Naive thymus-derived CD4-positive, alpha-beta T cell (primary cell): ENCODE data around the gene PKNOX2. TPM values are rescaled to one million over a fixed set of nuclear protein-coding genes. Genes with fewer than 3 reads are reported as not detected.

Source experiments
- ATAC-seq: fragments of 150-1000 bp; cut with Tn5 transposase; 2 replicates; pipeline ENCODE4 v1.10.0; 2021; ENCODE audit warnings: mild to moderate bottlenecking, moderate library complexity
- CTCF ChIA-PET: fragments of 350-600 bp; sonication (Branson Sonifier 250); formaldehyde crosslinking; loops from one replicate; lab custom pipeline; 2021; ENCODE audit warnings: antibody characterized with exemption; lab: Charles Lee
- POLR2A ChIA-PET: fragments of 350-600 bp; sonication (Branson Sonifier 250); formaldehyde crosslinking; loops from one replicate; lab custom pipeline; 2021; ENCODE audit warnings: antibody characterized with exemption, inconsistent platforms; lab: Charles Lee
- DNase-seq, 9 donors: peaks; one replicate each; pipeline versions ENCODE4 v3.0.0 to v3.0.0-alpha.2; 2020 to 2022; ENCODE audit warnings: mixed read lengths in 1 of 9
- H3K27ac ChIP-seq: one replicate; pipeline ENCODE4 v1.7.0; 2013; ENCODE audit warnings: mild to moderate bottlenecking, low read depth, low read length, moderate library complexity
- H3K27me3 ChIP-seq, 2 donors: one replicate each; pipeline ENCODE4 v1.7.0; 2013; ENCODE audit warnings: low read length in 2 of 2, mild to moderate bottlenecking in 2 of 2, moderate library complexity in 2 of 2; ENCODE audit not compliant: control insufficient read depth in 2 of 2, insufficient read depth in 2 of 2
- H3K36me3 ChIP-seq, 3 experiments: 1 replicate in 2 of 3; 2 replicates in 1 of 3; pipeline ENCODE4 v1.7.0; 2013; ENCODE audit warnings: low read length in 3 of 3, mild to moderate bottlenecking in 3 of 3, moderate library complexity in 1 of 3; ENCODE audit not compliant: insufficient read depth in 3 of 3, control insufficient read depth in 2 of 3
- H3K4me1 ChIP-seq, 2 donors: one replicate each; pipeline ENCODE4 v1.7.0; 2013; ENCODE audit warnings: low read length in 2 of 2, mild to moderate bottlenecking in 2 of 2, moderate library complexity in 1 of 2; ENCODE audit not compliant: control insufficient read depth in 2 of 2, insufficient read depth in 2 of 2
- H3K4me3 ChIP-seq: 2 replicates; pipeline ENCODE4 v1.7.0; 2013; ENCODE audit warnings: mild to moderate bottlenecking, low read length
- H3K9me3 ChIP-seq, 3 experiments: 1 replicate in 2 of 3; 2 replicates in 1 of 3; pipeline ENCODE4 v1.7.0; 2013; ENCODE audit warnings: low read length in 3 of 3; ENCODE audit not compliant: control insufficient read depth in 2 of 3
- H3K27ac Mint-ChIP-seq, 9 donors: one replicate each; pipeline ENCODE4 v1.8.0; 2020 to 2022; ENCODE audit warnings: mixed read lengths in 9 of 9, mild to moderate bottlenecking in 8 of 9, moderate library complexity in 5 of 9, inconsistent platforms in 2 of 9
- H3K27me3 Mint-ChIP-seq, 5 donors: one replicate each; pipeline ENCODE4 v1.8.0; 2021 to 2022; ENCODE audit warnings: mixed read lengths in 5 of 5, mild to moderate bottlenecking in 1 of 5
- H3K36me3 Mint-ChIP-seq, 5 donors: one replicate each; pipeline ENCODE4 v1.8.0; 2020 to 2022; ENCODE audit warnings: mixed read lengths in 5 of 5, mild to moderate bottlenecking in 3 of 5, inconsistent platforms in 1 of 5
- H3K4me1 Mint-ChIP-seq, 7 donors: one replicate each; pipeline ENCODE4 v1.8.0; 2020 to 2022; ENCODE audit warnings: mixed read lengths in 7 of 7, mild to moderate bottlenecking in 3 of 7, inconsistent platforms in 1 of 7
- H3K4me3 Mint-ChIP-seq, 10 donors: one replicate each; pipeline ENCODE4 v1.8.0; 2020 to 2022; ENCODE audit warnings: mild to moderate bottlenecking in 10 of 10, mixed read lengths in 10 of 10, moderate library complexity in 6 of 10, inconsistent platforms in 2 of 10
- H3K9me3 Mint-ChIP-seq, 11 donors: one replicate each; pipeline ENCODE4 v1.8.0; 2020 to 2022; ENCODE audit warnings: mixed read lengths in 11 of 11, mild to moderate bottlenecking in 4 of 11, inconsistent platforms in 1 of 11, moderate library complexity in 1 of 11
- intact Hi-C, 2 donors: fragments of 100-400 bp; cut with micrococcal nuclease; formaldehyde crosslinking; loops; one replicate each; pipeline ENCODE4 v1.15.1; 2023
- polyA plus RNA-seq, 2 donors: library from polyadenylated mRNA; unstranded; fragments of 300-500 nt; fragmentation: Illumina TruSeq; gene quantifications; one replicate each; pipeline ENCODE4 v1.2.3, GENCODE V29; 2021
- total RNA-seq, 6 experiments: library from RNA in 5 of 6; stranded (reverse) in 5 of 6; gene quantifications; 1 replicate in 5 of 6; 2 replicates in 1 of 6; pipeline ENCODE4 v1.2.3 and lab custom pipeline; 2021 to 2026

PKNOX2 gene
- total and polyA plus RNA-seq, 7 experiments from 2014 or later = not detected

- Histone ChIP-seq H3K9me3 (no peaks in the 10 kb centered on the region), H3K4me1 (no peaks in the 10 kb centered on the region), H3K4me3 (no peak overlapping the region), H3K36me3 (no peaks in the 10 kb centered on the region), H3K27ac (no peak overlapping the region), H3K27me3 (peaks cover 0 to 5% of the 10 kb centered on the region in 2 donors)
- POLR2A ChIA-PET = interaction anchor here (0.6 kb wide), 1 partner anchor 183 kb away, joined by 3 read pairs; no protein-coding TSS in a partner anchor
- CTCF ChIA-PET = interaction anchor here (1.1 to 3.2 kb wide), 2 partner anchors 15 to 471 kb away, joined by 3 to 18 read pairs; no protein-coding TSS in a partner anchor
- H3K27ac Mint-ChIP-seq = no peak overlapping the region
- H3K4me3 Mint-ChIP-seq = no peak overlapping the region
- H3K36me3 Mint-ChIP-seq = no peaks in the 10 kb centered on the region
- DNase-seq (no peak), ATAC-seq (no peak)
- peaks cover 0 to 6% (median 5%) of the 10 kb centered on the region in 7 donors for H3K4me1 Mint-ChIP-seq
- no peaks in the 10 kb centered on the region for H3K9me3 Mint-ChIP-seq
- H3K27me3 Mint-ChIP-seq = peaks cover 22 to 48% (median 33%) of the 10 kb centered on the region in 5 donors
- intact Hi-C loops = loop anchor here (5.0 kb wide), 2 partner anchors 262 to 377 kb away; partner anchors contain the start of gene ESAM (in 1 of the 2)
Observed at GRCh38 chr11:125139778-125140177, 24.8 kb upstream of the PKNOX2 start.

- Mint-ChIP-seq H3K27ac (no peak overlapping the region), H3K9me3 (no peaks in the 10 kb centered on the region), H3K36me3 (no peaks in the 10 kb centered on the region), H3K4me3 (no peak overlapping the region), H3K27me3 (peaks cover 18 to 44% (median 29%) of the 10 kb centered on the region in 5 donors), H3K4me1 (peaks cover 0 to 6% (median 5%) of the 10 kb centered on the region in 7 donors)
- H3K4me3 ChIP-seq = no peak overlapping the region
- intact Hi-C loops = loop anchor here (5.0 kb wide), 2 partner anchors 263 to 378 kb away; partner anchors contain the start of gene ESAM (in 1 of the 2)
- H3K27ac ChIP-seq = no peak overlapping the region
- no peaks in the 10 kb centered on the region for H3K36me3 ChIP-seq
- ChIA-PET POLR2A (no interaction called here), CTCF (interaction anchor here (1.0 to 3.2 kb wide), 4 partner anchors 15 to 224 kb away, joined by 4 to 18 read pairs (median 6); no protein-coding TSS in a partner anchor)
- peaks cover 0 to 5% of the 10 kb centered on the region in 2 donors for H3K27me3 ChIP-seq
- H3K4me1 ChIP-seq = no peaks in the 10 kb centered on the region
- no peaks in the 10 kb centered on the region for H3K9me3 ChIP-seq
- ATAC-seq (no peak), DNase-seq (no peak)
Observed at GRCh38 chr11:125140233-125140632, 24.3 kb upstream of the PKNOX2 start.

DNA sequence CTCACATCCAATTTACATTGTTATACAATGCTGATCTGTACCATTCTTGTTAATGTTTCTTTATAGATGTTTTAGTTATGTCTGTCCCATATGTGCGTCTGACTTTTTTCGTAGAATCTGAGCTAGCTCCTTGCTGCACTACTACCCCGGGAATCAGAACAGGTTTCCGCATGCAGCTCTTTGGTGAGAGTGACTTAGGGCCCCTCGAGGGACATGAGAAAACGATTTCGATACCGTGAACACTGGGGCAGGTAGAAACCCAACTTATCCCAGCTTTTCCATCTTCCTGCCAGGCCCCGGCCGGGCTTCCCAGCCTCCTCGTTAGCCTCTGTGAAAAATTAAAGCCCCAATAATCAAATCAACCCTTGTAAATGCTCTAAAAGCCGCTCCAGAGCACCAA is 23.4 kb upstream of the PKNOX2 start:
- POLR2A ChIA-PET = interaction anchor here (0.9 kb wide), 1 partner anchor 15 kb away, joined by 3 read pairs; no protein-coding TSS in a partner anchor
- Mint-ChIP-seq H3K27me3 (peaks cover 15 to 42% (median 28%) of the 10 kb centered on the region in 5 donors), H3K4me1 (peaks cover 0 to 6% (median 5%) of the 10 kb centered on the region in 7 donors), H3K36me3 (no peaks in the 10 kb centered on the region), H3K9me3 (no peaks in the 10 kb centered on the region), H3K27ac (no peak overlapping the region), H3K4me3 (no peak overlapping the region)
- Histone ChIP-seq H3K27me3 (peaks cover 0 to 5% of the 10 kb centered on the region in 2 donors), H3K9me3 (no peaks in the 10 kb centered on the region), H3K4me3 (no peak overlapping the region), H3K4me1 (no peaks in the 10 kb centered on the region), H3K36me3 (no peaks in the 10 kb centered on the region), H3K27ac (no peak overlapping the region)
- DNase-seq (no peak), ATAC-seq (no peak)
- CTCF ChIA-PET = interaction anchor here (0.6 to 3.2 kb wide), 12 partner anchors 16 to 500 kb away, joined by 3 to 22 read pairs (median 6); partner anchors contain the start of genes CCDC15 and TMEM218
- intact Hi-C loops = loop anchor here (1.0 to 5.0 kb wide), 7 partner anchors 50 to 472 kb away; partner anchors contain the start of gene ESAM (in 1 of the 2)

- peaks cover 0 to 5% of the 10 kb centered on the region in 2 donors for H3K27me3 ChIP-seq
- H3K4me1 Mint-ChIP-seq = peaks cover 0 to 6% (median 5%) of the 10 kb centered on the region in 7 donors
- peak; percentile 95 for ATAC-seq
- peaks cover 15 to 47% (median 27%) of the 10 kb centered on the region in 5 donors for H3K27me3 Mint-ChIP-seq
- no peak overlapping the region for H3K27ac ChIP-seq
- H3K4me1 ChIP-seq = no peaks in the 10 kb centered on the region
- intact Hi-C loops = loop anchor here (1.0 to 5.0 kb wide), 8 partner anchors 51 to 473 kb away; partner anchors contain the start of gene ESAM (in 1 of the 2)
- H3K36me3 Mint-ChIP-seq = no peaks in the 10 kb centered on the region
- no peak overlapping the region for H3K4me3 ChIP-seq
- no peaks in the 10 kb centered on the region for H3K9me3 Mint-ChIP-seq
- ChIA-PET CTCF (interaction anchor here (0.6 to 3.2 kb wide), 18 partner anchors 11 to 266 kb away, joined by 3 to 22 read pairs (median 4); partner anchors contain the start of genes CCDC15 and TMEM218), POLR2A (interaction anchor here (0.7 to 0.9 kb wide), 2 partner anchors 16 to 30 kb away, joined by 3 read pairs; no protein-coding TSS in a partner anchor)
- H3K9me3 ChIP-seq = no peaks in the 10 kb centered on the region
- H3K4me3 Mint-ChIP-seq = peak overlapping the region in 3 of 10 donors; percentile 10 to 49 (median 20)
- no peaks in the 10 kb centered on the region for H3K36me3 ChIP-seq
- DNase-seq = peak; percentile 21 to 73 (median 48)
- no peak overlapping the region for H3K27ac Mint-ChIP-seq
Observed at GRCh38 chr11:125141686-125142535, 22.6 kb upstream of the PKNOX2 start.

DNA sequence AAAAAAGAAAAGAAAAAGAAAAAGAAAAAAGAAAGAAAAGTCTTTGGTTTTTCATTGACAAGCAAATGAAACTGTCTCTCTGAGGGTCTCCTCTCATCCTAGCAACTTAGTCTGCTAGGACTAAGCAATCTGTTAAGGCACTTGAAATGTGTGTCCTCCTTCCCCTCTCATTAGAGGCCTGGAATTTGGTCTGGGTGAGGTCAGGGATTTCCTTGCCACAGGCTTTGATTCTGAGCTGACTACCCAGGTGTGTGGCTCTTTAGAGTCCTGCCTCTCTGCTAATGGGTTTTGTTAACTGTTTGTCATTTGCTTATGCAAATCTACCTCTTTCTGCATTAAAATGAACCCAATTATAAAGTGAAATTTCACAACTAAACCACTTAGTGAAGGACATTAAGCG is 18.3 kb upstream of the PKNOX2 start:
- no peak for ATAC-seq
- Mint-ChIP-seq H3K4me1 (peaks cover 0 to 6% (median 5%) of the 10 kb centered on the region in 7 donors), H3K27me3 (peaks cover 7 to 26% (median 16%) of the 10 kb centered on the region in 5 donors), H3K27ac (no peak overlapping the region), H3K36me3 (no peaks in the 10 kb centered on the region), H3K9me3 (no peaks in the 10 kb centered on the region), H3K4me3 (no peak overlapping the region)
- peaks cover 0 to 7% of the 10 kb centered on the region in 2 donors for H3K27me3 ChIP-seq
- H3K27ac ChIP-seq = no peak overlapping the region
- H3K4me1 ChIP-seq = no peaks in the 10 kb centered on the region
- POLR2A ChIA-PET = no interaction called here
- CTCF ChIA-PET = no interaction called here
- H3K4me3 ChIP-seq = no peak overlapping the region
- no peak for DNase-seq
- no peaks in the 10 kb centered on the region for H3K36me3 ChIP-seq
- H3K9me3 ChIP-seq = no peaks in the 10 kb centered on the region
- intact Hi-C loops = no loop called here

DNA sequence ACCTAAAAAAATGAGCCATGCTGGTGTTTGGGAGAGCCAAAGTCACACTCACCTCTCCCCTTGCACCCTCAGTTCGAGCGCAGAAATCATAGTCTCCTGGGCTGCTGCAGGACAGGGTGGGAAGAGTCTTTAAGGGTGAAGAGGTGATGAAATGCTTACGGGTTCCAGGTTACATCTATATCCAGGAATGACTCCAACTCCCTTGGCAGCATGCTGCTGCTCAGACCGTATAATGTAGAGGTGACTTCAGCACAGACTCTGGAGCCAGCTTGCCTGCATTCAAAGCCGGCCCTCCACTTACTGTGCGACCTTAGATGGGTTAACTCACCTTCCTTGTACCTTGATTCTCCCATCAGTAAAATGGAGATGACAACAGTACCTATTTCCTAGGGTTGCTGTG is 17.3 kb upstream of the PKNOX2 start:
- Histone ChIP-seq H3K27me3 (peaks cover 0 to 4% of the 10 kb centered on the region in 2 donors), H3K36me3 (no peaks in the 10 kb centered on the region), H3K4me3 (no peak overlapping the region), H3K27ac (no peak overlapping the region), H3K9me3 (no peaks in the 10 kb centered on the region), H3K4me1 (no peaks in the 10 kb centered on the region)
- no peaks in the 10 kb centered on the region for H3K36me3 Mint-ChIP-seq
- H3K9me3 Mint-ChIP-seq = no peaks in the 10 kb centered on the region
- no peak overlapping the region for H3K27ac Mint-ChIP-seq
- ChIA-PET POLR2A (no interaction called here), CTCF (interaction anchor here (1.3 kb wide), 1 partner anchor 35 kb away, joined by 3 read pairs; no protein-coding TSS in a partner anchor)
- ATAC-seq (no peak), DNase-seq (no peak)
- intact Hi-C loops = no loop called here
- no peak overlapping the region for H3K4me3 Mint-ChIP-seq
- H3K27me3 Mint-ChIP-seq = peaks cover 0 to 23% (median 8%) of the 10 kb centered on the region in 5 donors
- H3K4me1 Mint-ChIP-seq = no peaks in the 10 kb centered on the region
